NCI-H1436 (cell line): ENCODE results near the gene LIMS1.
A peak's percentile ranks its signal among the peaks of the same experiment; 100 is the strongest.
"Not testable (repeated sequence)": the region's sequence is repeated elsewhere in the genome, so short reads cannot be mapped to it uniquely, and the experiment has no call there.

Experiments
- DNase-seq: peaks from one replicate; lab custom pipeline; 2025; lab: John Stamatoyannopoulos, UW

LIMS1 gene

DNA sequence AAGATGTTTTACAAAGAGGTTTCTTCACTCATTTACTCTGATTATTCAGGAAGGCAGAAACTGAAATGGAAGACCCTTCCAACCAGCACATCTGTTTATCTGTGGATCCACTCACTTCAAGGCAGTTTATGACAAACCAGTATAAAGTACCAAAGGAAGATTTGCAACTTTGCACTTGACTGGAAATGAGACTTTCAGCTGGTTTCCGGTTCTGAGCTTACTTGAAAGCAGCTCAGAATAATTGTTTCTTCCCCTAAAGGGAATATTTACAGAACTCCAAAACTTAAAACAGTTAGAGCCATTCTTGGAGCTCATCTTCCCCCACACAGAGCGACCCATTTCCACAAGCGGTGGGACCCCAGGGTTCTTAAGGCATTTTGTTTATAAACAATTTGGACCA lies 129.8 kb downstream of the LIMS1 start:
- DNase-seq, result not testable (repeated sequence)

DNA sequence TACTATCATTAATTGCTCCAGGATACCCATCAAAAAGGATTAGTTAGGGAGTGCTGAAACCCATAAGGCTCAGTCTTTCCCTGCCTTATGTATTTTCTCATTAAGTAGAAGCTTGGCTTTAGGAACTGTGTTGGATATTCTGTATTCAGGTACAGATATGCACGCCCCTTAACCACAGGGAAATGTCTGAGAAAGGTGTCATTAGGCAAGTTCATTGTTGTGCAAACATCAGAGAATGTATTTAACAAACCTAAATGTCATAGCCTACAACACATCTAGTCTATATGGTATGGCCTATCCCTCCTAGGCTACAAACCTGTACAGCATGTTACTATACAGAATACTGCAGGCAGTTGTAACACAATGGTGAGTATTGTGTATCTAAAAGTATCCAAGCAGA lies 130.7 kb downstream of the LIMS1 start:
- not testable (repeated sequence) for DNase-seq

DNA sequence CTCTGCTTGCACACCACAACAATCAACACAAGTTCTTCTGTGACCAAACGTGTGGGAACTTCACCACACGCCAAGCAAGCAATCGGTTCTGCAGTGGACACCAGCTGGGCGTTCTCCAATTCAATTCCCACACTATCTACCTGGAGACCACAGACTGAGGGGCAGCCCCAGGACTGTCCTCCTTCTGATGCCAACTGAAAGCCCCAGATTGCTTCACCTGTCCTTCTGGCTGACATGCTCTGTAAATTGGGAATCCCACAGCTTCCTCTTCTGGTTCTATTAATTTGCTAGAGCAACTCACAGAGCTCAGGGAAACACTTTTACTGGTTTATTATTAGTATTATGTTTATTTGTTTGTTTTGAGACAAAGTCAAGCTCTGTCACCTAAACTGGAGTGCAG lies 131.7 kb downstream of the LIMS1 start:
- not testable (repeated sequence) for DNase-seq

DNA sequence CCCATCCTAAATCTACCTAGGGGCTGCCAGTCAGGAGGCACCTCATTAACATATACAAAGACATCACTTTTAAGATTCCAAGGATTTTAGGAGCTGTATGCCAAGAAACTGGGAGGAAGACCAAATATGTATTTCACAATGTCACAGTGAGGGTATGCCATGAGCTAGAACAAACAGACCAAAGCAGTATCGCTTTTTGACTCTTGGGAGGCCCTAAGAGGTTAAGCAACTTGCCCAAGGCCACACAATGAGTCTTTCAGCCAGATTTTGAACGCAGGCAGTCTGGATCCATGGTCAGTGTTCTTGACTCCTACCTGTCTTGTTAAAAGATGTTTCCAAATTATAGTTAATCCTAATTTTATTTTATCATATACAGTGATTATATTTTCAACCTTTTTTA lies 132.9 kb downstream of the LIMS1 start:
- not testable (repeated sequence) for DNase-seq

DNA sequence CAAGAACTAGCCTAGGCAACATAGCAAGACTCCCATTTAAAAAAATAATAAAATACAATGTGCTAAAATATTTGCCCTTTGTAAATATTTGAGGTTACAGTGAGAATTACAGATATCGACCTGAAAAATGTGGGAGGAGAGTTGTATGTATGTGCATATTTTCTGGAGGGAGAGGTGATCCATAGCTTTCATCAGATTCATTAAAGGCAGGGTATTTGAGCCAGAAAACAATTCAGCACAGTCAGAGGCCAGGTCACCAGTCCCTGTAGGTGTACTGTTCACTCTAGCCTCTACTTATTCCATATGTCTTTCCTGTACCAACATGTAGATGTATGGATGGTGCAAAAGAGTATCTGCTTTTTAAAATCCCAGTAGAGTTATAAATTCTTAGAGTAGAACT lies 136.0 kb downstream of the LIMS1 start:
- not testable (repeated sequence) for DNase-seq

DNA sequence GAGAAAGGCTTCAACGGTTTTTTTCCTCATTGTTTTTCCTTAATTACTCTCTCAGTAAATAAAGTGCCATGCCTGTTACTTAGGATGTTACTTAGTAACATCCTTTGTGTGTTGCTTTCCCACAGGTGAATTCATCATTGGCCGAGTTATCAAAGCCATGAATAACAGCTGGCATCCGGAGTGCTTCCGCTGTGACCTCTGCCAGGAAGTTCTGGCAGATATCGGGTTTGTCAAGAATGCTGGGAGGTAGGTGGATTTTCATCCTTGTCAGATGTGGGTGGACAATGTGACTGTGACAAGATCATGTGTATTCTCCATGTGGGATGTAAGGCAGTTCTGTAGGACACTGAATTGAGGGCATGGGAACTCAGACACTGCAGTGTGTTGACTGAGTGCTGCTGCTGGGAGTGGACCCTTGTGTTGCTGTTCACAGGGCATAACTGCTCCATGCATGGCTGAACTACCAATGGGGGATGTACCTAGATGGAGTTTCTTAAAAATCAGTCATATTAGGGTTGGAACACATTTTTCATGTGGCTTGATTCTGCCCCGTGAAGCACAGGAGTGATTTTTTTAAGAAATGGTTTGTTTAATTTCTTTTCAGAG lies 138.0 kb downstream of the LIMS1 start:
- not testable (repeated sequence) for DNase-seq

DNA sequence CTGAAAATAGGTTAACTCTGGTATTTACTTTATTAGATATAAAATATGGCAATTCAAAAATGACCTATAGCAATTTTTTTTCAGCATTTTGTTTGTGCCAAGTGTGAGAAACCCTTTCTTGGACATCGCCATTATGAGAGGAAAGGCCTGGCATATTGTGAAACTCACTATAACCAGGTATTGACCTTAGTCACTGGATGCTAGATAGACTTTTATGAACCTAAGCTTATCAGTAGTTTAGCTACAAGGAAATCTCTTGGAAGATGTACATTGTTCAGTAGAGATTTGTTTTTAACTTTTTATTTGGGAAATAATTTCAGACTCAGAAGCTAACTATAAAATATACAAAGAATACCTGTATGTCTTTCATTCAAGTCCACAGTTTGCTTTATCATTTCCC lies 142.3 kb downstream of the LIMS1 start:
- not testable (repeated sequence) for DNase-seq

DNA sequence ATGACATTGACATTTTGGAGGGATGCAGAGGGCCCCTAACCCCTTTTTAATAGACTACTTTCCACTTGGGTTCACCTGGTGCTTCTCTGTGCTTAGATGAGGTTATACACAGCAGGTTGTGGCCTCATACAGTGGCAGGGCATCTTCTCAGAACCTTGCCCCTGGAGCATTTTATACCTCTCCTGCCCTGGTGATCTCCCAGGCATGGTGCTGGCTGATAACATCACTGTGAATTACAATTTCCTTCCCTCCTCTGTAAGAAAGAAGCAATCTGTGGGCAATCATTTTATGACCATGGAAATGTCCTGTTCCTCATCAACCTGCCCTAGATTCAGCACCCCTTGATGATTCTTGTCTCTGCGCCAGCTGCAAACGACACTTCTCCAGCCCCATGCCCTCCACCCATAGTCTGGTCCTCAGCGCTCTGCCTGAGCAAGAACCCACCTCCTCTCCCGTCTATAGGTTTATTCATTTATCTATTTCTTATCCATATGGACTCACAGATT lies 143.0 kb downstream of the LIMS1 start:
- not testable (repeated sequence) for DNase-seq

DNA sequence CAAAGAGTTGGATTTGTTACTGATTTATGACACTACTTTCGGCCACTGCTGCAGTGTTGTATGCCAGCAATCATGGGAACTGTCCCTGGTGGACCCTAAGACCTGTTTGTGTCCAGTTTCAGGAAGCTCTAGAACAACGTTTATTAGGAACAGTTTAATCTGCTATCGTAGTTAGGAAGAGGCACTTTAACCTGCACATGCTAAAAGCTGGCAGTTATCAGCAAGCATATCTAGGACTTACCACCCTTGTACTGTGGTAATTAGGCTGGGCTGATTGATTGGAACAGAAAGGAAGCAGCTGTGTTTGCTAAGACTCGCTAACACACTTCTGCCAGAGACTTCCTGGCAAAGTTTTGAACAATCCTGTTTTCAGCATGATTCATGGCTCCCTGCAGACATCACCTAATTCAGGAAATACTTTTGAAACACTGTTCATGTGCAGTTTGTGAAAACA lies 144.0 kb downstream of the LIMS1 start:
- DNase-seq, result peak; percentile 20

DNA sequence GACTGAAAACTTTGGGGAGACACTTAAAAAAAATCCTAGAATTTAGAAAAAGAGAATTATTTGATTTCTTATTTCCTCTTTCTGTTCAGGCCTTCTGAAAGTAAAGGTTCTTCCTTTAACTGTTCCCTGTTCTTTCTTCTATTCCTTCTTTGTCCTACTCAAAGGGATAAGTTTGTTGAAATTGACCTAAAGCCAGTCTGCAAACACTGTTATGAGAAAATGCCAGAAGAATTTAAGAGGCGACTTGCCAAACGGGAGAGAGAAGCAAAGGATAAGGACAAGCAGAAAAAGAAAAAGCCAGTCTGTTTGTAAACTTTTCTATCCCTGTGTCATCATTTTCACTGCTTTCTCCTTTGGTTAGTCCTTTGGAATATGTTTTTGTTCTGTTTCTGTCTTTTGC lies 146.5 kb downstream of the LIMS1 start:
- DNase-seq, result not testable (repeated sequence)

DNA sequence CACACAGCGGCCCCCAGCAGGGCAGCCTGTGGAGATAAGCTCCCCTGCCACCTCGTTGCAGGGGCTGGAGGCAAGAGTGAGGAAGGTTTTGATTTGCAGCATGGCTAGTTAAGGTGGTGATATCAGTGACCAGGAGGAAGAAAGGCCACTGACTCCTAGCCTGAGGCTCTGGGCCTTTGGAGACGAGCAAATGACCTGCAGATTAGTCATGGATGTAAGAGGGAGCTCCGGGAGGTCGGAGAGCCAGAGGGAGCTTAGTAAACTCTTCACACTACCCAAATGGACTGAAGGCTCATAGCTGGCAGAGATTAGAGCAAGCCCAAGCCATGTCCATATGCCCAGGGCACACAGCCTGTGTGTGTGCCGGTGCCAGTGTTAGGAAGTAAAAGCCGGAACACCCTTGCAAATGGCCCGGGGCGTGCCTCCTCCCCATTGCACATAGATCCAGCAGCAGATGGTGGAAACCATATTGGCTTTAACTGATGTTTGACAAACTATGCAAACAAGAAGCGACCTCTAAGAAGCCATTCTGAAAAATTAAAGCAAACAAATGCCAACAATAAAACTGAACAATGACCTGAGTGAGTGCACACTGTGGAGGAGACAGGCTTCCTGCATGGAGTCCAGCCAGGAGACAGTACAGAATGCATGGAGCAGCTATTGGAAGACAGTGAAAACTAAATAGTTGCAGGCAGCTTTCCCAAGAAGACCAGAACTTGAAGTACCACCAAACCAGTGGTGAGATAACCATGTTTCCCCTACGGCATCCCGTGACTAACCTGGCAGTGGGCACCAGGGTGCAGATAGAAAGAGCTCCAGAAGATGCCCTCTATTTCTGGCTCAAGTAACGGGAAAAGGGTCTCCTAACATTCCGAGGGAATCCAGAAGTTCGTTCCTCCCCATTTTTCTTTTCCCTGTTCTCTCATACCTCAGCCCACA lies 154.8 kb downstream of the LIMS1 start:
- DNase-seq, result not testable (repeated sequence)

DNA sequence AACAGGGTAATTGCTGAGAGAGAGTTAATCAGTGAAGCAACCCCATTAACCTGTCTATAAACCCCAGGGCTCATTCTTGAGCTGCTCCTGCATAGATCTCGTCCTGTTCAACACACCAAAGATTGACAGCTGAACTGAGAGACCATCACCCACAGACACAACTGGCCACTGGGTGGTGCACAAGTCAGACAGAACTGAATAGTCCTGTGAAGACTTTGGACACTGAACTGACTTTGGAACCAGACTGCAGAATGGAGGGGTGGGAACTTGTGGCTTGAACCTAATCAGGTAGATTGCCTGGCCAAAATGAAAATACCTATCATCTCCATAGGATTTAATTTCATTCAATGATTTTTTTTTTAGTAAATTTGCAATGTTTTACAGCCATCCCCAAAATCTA lies 155.7 kb downstream of the LIMS1 start:
- DNase-seq, result not testable (repeated sequence)

DNA sequence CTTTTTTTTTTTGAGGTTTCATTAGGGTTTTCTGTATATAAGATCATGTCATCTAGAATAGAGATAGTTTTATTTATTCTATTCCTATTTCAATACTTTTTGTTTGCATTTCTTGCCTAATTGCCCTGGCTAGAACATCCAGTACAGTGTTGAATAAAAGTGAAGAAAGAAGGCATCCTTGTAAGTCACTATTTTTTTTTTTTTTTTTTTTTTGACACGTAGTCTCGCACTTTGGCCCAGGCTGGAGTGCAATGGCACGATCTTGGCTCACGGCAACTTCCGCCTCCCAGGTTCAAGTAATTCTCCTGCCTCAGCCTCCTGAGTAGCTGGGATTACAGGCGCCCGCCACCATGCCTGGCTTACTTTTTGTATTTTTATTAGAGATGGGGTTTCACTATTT lies 157.2 kb downstream of the LIMS1 start:
- no peak for DNase-seq

DNA sequence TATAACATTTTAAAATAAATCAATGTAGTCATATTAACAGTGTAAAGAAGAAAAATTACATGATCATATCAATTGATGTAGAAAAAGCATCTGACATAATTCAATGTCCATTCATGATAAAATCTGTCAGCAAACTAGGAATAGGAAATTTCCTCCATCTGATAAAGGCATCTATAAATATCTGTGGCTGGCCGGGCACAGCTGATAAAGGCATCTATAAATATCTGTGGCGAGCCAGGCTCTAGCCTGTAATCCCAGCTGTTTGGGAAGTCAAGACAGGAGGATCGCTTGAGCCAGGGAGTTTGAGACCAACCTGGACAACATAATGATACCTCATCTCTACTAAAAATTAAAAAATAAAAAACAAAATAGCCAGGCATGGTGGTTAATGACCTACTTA lies 166.9 kb downstream of the LIMS1 start:
- no peak for DNase-seq

DNA sequence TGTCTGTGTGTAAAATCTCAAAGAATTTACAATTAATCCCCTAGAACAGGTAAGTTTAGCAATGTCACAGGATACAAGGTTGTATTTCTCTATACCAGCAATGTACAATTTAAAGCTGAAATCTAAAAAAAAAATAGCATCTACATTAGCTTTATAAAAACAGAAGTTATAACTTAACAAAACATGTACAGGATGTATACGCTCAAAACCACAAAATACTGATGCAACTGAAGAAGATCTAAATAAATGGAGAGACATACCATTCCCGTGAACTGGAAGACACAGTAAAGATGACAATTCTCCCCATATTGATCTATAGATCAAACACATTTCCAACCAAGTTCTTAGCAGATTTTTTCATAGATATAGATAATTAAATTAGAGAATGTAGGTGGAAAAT lies 167.5 kb downstream of the LIMS1 start:
- no peak for DNase-seq

DNA sequence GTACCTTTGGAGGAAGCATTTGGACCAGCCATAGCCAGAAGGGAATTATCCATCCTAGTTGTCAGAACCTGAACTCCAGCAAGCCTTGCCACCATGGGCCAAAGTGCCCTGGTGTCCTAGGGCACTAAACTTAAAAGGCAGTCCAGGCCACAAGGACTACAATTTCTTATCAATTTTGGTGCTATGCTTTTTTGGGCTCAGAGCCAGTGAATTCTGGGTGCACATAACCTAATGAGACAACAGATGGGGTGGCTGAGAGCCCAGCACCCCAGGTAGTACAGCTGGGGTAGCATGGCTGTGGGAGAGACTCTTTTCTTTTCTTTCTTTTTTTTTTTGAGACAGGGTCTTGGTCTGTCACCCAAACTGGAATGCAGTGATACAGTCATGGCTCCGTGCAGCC lies 170.6 kb downstream of the LIMS1 start:
- DNase-seq, result no peak

DNA sequence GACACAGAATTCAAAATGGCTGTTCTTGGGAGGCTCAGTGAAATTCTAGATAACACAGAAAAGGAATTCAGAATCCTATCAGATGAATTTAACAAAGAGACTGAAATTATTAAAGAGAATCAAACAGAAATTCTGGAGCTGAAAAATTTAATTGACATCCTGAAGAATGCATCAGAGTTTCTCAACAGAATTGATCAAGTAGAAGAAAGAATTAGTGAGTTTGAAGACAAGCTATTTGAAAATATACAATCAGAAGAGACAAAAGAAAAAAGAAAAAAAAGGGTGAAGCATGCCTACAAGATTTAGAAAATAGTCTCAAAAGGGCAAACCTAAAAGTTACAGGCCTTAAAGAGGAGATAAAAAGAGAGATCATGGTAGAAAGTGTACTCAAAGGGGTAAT lies 173.0 kb downstream of the LIMS1 start:
- no peak for DNase-seq

DNA sequence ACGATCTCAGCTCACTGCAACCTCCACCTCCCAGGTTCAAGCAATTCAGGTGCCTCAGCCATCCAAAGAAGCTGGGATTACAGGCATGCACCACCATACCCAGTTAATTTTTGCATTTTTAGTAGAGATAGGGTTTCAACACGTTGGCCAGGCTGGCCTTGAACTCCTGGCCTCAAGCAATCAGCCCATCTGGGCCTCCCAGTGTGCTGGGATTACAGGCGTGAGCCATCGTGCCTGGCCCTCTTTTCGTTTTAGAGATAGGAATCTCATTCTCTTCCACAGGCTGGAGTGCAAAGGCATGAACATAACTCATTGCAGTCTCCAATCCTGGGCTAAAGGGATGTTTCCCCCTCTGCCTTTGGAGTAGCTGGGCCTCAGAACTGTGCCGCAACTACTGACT lies 182.7 kb downstream of the LIMS1 start:
- DNase-seq, result not testable (repeated sequence)

DNA sequence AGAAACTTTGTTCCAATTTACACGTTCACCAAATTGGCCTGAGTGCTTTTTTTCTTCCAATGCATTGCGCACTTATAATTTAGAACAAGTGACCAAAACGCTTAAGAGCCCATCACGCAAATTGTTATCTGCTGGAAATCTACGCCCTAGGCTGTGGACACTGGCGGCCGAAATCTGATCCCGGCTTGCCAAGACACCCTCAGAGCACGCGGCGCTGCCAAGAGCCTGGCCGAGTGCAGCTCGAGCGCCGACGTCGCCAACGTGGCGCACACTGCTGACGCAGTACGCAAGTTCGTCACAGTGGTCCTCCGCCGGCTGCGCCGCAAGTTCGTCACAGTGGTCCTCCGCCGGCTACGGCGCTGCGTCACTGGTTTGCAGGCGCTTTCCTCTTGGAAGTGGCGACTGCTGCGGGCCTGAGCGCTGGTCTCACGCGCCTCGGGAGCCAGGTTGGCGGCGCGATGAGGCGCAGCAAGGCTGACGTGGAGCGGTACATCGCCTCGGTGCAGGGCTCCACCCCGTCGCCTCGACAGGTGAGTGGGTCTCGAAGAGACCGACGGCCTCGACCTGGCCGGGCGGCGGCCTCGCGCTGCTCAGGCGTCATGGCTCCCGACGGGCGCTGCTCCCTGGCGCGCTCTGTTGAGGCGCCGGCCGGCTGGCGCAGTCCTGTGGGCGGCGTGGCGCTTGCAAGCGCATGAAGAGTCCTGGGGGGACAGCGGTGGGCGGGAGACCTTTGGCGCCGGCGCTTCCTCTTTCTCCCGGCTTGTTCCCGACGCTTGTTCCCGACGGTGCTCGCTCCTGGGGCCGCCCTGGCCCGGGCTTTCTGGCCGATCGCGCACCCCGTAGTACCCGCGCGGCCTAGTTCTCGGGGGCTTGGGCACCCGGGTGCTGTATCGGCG lies 185.1 kb downstream of the LIMS1 start, which contains the start of gene RANBP2:
TSS of gene RANBP2 (plus strand) at position 334 of the 896 bp plus-strand sequence. CDS start at position 459, 125 bp downstream.
- peak; percentile 93 for DNase-seq

DNA sequence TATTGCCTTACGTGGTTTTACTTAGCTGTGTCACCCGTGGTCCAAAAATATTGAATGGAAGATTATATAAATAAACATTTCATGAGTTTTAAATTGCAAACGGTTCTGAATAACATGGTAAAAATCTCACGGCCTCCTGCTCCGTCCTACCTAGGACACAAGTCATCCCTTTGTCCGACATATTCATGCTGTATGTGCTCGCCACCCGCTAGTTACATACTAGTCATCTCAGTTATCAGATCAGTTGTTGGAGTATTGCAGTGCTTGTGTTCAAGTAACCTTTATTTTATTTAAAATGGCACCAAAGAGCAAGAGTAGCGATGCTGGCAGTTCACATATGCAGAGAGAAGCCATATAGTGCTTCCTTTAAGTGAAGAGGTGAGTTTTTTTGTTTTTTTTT lies 191.8 kb downstream of the LIMS1 start:
- DNase-seq, result not testable (repeated sequence)

DNA sequence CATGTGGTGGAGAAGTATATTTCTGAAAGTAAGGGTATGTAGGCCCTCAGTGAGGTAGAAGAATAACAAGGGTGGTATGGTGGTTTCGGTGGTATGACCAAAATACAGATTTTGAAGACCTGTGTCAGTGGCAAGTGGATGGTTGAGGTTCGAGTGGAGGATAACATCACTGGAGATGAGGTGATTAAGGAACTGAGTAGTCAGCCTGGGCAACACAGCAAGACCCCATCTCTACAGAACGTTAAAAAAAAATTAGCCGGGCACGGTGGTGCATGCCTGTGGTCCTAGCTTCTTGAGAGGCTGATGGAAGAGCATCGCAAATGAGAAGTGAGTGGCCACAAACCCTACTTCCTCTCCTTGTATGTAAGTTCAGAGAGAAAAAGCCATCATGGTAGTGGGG lies 200.4 kb downstream of the LIMS1 start:
- not testable (repeated sequence) for DNase-seq
